Measurements from ENCODE around the gene SGPP2. TPM values are rescaled to one million over a fixed set of nuclear protein-coding genes. Genes with fewer than 3 reads are reported as not detected.

SGPP2 gene
- total RNA-seq, 1 donor from 2014 or later: 31.2 TPM

GRCh38 chr2:222490131-222490530 lies 65.8 kb downstream of the SGPP2 start:
- no peaks in the 10 kb centered on the region for H3K4me1 Mint-ChIP-seq (ENCODE audit: low read depth)
- H3K36me3 Mint-ChIP-seq (ENCODE audit: low read depth): peaks cover 11% of the 10 kb centered on the region
- H3K4me3 Mint-ChIP-seq: no peak overlapping the region
- no peak overlapping the region for H3K27ac Mint-ChIP-seq
- no peak for DNase-seq (ENCODE audit: low spot score)
- peaks cover 4% of the 10 kb centered on the region for H3K27me3 Mint-ChIP-seq (ENCODE audit: insufficient read depth)
- H3K9me3 Mint-ChIP-seq: peaks cover 7% of the 10 kb centered on the region
- intact Hi-C loops (cut with micrococcal nuclease): no loop called here

DNA sequence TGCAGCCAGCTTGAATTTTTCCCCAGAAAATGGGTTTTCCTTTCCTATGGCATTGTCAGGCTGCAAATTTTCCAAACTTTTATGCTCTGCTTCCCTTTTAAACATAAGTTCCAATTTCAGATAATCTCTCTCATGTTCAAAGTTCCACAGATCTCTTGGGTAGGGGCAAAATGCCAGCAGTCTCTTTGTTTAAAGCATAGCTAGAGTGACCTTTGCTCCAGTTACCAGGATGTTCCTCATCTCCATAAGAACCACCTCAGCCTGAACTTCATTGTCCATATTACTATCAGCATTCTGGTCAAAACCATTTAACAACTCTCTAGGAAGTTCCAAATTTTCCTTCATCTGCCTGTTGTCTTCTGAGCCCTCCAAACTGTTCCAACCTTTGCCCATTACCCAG lies 68.3 kb downstream of the SGPP2 start:
- H3K4me3 Mint-ChIP-seq: no peak overlapping the region
- DNase-seq (ENCODE audit: low spot score): no peak
- H3K36me3 Mint-ChIP-seq (ENCODE audit: low read depth): peaks cover 17% of the 10 kb centered on the region
- no peak overlapping the region for H3K27ac Mint-ChIP-seq
- intact Hi-C loops (cut with micrococcal nuclease): no loop called here
- no peaks in the 10 kb centered on the region for H3K4me1 Mint-ChIP-seq (ENCODE audit: low read depth)
- H3K9me3 Mint-ChIP-seq: peaks cover 7% of the 10 kb centered on the region
- H3K27me3 Mint-ChIP-seq (ENCODE audit: insufficient read depth): peaks cover 6% of the 10 kb centered on the region

DNA sequence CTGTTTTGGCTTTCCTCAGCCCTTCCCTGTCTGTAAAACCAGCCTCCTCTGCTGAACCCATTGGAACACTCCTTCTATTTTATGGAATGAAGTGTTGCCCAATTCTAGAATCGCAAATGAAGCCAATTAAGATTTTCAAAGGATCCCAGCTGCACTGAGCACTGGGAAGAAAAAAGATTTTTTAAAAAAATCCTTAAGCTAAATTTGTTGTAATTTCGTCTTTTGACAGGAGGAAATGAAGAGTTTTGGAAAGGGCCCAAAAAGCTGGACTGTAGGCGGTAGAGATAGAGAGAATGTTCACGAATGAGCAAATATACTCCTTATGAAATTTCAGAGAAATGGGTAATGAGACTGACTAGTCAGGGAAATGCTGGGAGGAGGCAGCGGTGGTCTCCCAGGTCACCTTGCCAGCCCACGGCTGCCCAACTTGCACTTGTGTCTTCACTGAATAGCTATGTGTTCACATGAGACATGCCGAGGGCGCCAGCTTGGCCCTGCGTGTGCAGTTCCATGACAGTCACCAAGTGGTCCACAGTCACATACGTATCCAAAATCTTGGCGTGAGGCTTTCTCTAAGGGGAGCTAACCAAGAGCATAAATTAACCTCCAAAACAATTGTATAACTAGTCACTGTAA lies 69.9 kb downstream of the SGPP2 start:
- no peak overlapping the region for H3K27ac Mint-ChIP-seq
- peaks cover 17% of the 10 kb centered on the region for H3K36me3 Mint-ChIP-seq (ENCODE audit: low read depth)
- H3K4me3 Mint-ChIP-seq: no peak overlapping the region
- DNase-seq (ENCODE audit: low spot score): no peak
- peaks cover 7% of the 10 kb centered on the region for H3K9me3 Mint-ChIP-seq
- peaks cover 4% of the 10 kb centered on the region for H3K27me3 Mint-ChIP-seq (ENCODE audit: insufficient read depth)
- intact Hi-C loops (cut with micrococcal nuclease): no loop called here
- no peaks in the 10 kb centered on the region for H3K4me1 Mint-ChIP-seq (ENCODE audit: low read depth)

DNA sequence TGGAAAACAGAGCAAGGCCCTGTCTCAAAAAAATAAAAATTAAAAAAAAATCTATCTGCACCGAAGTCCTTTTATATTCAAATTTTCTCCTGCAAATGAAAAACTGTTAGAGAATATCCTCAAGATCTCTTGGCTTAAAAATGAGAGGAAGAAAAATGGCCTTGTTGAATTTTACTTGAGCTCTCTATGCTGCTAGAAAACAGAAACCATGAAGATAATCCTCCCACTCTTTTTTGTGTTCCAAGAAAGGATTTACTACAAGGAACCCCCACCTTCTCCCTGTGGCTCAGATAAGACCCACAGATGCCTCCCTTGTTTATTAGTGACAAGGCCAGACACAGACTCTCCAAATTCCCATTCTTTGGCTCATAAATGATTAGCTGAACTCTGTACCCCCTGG lies 71.0 kb downstream of the SGPP2 start:
- intact Hi-C loops (cut with micrococcal nuclease): no loop called here
- Mint-ChIP-seq H3K9me3 (peaks cover 7% of the 10 kb centered on the region), H3K27ac (no peak overlapping the region), H3K27me3 (ENCODE audit: insufficient read depth) (peaks cover 4% of the 10 kb centered on the region), H3K4me3 (no peak overlapping the region), H3K4me1 (ENCODE audit: low read depth) (no peaks in the 10 kb centered on the region), H3K36me3 (ENCODE audit: low read depth) (peaks cover 17% of the 10 kb centered on the region)
- no peak for DNase-seq (ENCODE audit: low spot score)

GRCh38 chr2:222499226-222499625 lies 74.9 kb downstream of the SGPP2 start:
- Mint-ChIP-seq H3K36me3 (ENCODE audit: low read depth) (peaks cover 8% of the 10 kb centered on the region), H3K4me1 (ENCODE audit: low read depth) (peaks cover 2% of the 10 kb centered on the region), H3K4me3 (no peak overlapping the region), H3K27me3 (ENCODE audit: insufficient read depth) (peaks cover 2% of the 10 kb centered on the region), H3K9me3 (no peaks in the 10 kb centered on the region), H3K27ac (no peak overlapping the region)
- no peak for DNase-seq (ENCODE audit: low spot score)
- intact Hi-C loops (cut with micrococcal nuclease): no loop called here

DNA sequence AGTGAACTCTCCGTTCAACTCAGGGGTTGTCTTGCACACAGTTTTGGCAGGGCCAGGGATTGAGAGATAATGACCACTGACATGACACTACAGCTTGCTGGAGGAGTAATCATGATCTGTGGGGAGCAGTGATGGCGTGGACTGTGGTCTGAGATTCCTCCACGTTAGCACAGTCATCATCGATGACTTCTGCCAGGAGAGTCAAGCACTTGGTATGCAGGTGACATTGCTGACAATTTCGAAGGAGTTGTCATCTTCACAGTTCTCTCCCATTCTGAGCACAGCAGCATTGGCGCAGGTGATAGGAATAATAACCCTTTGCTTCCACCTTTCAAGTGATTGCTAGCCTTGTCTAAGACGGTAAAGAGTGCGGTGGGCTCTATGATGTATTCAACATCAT lies 79.8 kb downstream of the SGPP2 start:
- no peak overlapping the region for H3K4me3 Mint-ChIP-seq
- peaks cover 12% of the 10 kb centered on the region for H3K36me3 Mint-ChIP-seq (ENCODE audit: low read depth)
- H3K9me3 Mint-ChIP-seq: no peaks in the 10 kb centered on the region
- no peak for DNase-seq (ENCODE audit: low spot score)
- no peaks in the 10 kb centered on the region for H3K27me3 Mint-ChIP-seq (ENCODE audit: insufficient read depth)
- no peak overlapping the region for H3K27ac Mint-ChIP-seq
- intact Hi-C loops (cut with micrococcal nuclease): no loop called here
- H3K4me1 Mint-ChIP-seq (ENCODE audit: low read depth): peaks cover 11% of the 10 kb centered on the region

DNA sequence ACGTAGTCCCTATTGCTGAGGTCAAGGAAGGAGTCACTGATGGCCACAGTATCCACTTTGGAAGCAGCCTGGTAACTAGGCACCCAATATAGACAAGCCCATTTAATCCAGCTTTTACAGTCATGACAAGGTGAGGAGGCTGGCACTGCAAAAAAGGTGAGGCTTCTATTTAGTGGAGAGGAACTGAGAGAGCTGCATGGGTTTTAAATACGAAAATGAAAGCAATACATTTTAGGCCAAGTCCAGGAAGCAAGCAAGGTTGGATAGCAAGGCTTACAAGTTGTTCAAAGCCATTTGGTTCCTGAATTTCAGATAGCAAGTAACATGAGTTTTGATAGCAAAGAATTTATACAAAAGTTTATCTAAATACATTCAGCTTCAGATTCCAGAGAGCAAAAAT lies 80.4 kb downstream of the SGPP2 start:
- H3K36me3 Mint-ChIP-seq (ENCODE audit: low read depth): peaks cover 12% of the 10 kb centered on the region
- intact Hi-C loops (cut with micrococcal nuclease): no loop called here
- no peaks in the 10 kb centered on the region for H3K27me3 Mint-ChIP-seq (ENCODE audit: insufficient read depth)
- no peak for DNase-seq (ENCODE audit: low spot score)
- peaks cover 11% of the 10 kb centered on the region for H3K4me1 Mint-ChIP-seq (ENCODE audit: low read depth)
- no peak overlapping the region for H3K27ac Mint-ChIP-seq
- no peak overlapping the region for H3K4me3 Mint-ChIP-seq
- H3K9me3 Mint-ChIP-seq: no peaks in the 10 kb centered on the region

GRCh38 chr2:222506230-222506935 lies 82.0 kb downstream of the SGPP2 start:
- Mint-ChIP-seq H3K27me3 (ENCODE audit: insufficient read depth) (no peaks in the 10 kb centered on the region), H3K36me3 (ENCODE audit: low read depth) (peaks cover 12% of the 10 kb centered on the region), H3K4me1 (ENCODE audit: low read depth) (peaks cover 11% of the 10 kb centered on the region), H3K27ac (no peak overlapping the region), H3K9me3 (no peaks in the 10 kb centered on the region), H3K4me3 (no peak overlapping the region)
- intact Hi-C loops (cut with micrococcal nuclease): no loop called here
- DNase-seq (ENCODE audit: low spot score): no peak

- intact Hi-C loops (cut with micrococcal nuclease): no loop called here
- Mint-ChIP-seq H3K27ac (no peak overlapping the region), H3K9me3 (no peaks in the 10 kb centered on the region), H3K27me3 (ENCODE audit: insufficient read depth) (peaks cover 1% of the 10 kb centered on the region), H3K4me3 (no peak overlapping the region), H3K36me3 (ENCODE audit: low read depth) (peaks cover 7% of the 10 kb centered on the region), H3K4me1 (ENCODE audit: low read depth) (no peaks in the 10 kb centered on the region)
- DNase-seq (ENCODE audit: low spot score): no peak
Measured at GRCh38 chr2:222514901-222515300, 90.6 kb downstream of the SGPP2 start.

GRCh38 chr2:222518570-222519381 lies 94.4 kb downstream of the SGPP2 start:
- no peaks in the 10 kb centered on the region for H3K4me1 Mint-ChIP-seq (ENCODE audit: low read depth)
- peaks cover 5% of the 10 kb centered on the region for H3K36me3 Mint-ChIP-seq (ENCODE audit: low read depth)
- H3K9me3 Mint-ChIP-seq: no peaks in the 10 kb centered on the region
- DNase-seq (ENCODE audit: low spot score): no peak
- H3K27me3 Mint-ChIP-seq (ENCODE audit: insufficient read depth): peaks cover 1% of the 10 kb centered on the region
- intact Hi-C loops (cut with micrococcal nuclease): no loop called here
- H3K27ac Mint-ChIP-seq: no peak overlapping the region
- H3K4me3 Mint-ChIP-seq: no peak overlapping the region

DNA sequence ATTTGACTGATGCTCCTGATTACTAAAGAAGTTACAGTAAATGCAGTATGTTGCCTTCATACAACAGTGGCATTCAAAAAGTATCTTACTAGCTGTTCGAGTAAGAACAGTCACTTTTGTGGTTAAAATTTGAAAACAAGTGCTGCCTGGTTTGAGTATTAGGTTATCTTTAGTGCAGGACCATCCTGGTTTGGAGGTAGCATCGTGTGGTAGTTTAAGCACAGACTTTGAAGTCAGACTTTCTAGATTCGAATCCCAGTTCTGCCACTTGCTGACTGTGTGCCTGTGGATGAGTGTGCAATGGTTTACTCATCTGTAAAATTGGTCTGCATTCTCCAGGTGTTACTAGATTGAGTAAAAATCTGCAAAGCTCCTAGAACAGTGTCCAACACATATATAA lies 96.8 kb downstream of the SGPP2 start:
- Mint-ChIP-seq H3K27ac (no peak overlapping the region), H3K27me3 (ENCODE audit: insufficient read depth) (peaks cover 1% of the 10 kb centered on the region), H3K4me3 (no peak overlapping the region), H3K36me3 (ENCODE audit: low read depth) (peaks cover 8% of the 10 kb centered on the region), H3K4me1 (ENCODE audit: low read depth) (no peaks in the 10 kb centered on the region), H3K9me3 (no peaks in the 10 kb centered on the region)
- DNase-seq (ENCODE audit: low spot score): no peak
- intact Hi-C loops (cut with micrococcal nuclease): no loop called here

DNA sequence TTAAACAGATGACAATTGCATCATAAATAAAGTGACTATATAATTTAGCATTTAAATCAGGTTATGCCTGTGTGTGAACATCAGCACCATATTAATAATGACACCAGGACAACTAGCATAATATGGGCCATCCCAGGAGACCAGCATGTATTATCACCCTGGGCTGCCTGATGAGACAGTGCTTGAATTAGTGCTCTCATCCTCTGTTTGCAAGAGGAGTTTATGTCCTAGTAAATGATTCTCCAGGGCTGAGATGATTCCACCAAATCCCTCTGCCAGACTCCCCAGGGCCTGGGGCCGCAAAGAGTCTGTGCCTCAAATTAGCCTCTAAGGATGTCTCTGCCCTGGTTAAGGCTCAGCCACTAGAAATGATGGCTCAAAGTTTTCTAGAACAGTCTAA lies 97.7 kb downstream of the SGPP2 start:
- peaks cover 10% of the 10 kb centered on the region for H3K36me3 Mint-ChIP-seq (ENCODE audit: low read depth)
- H3K9me3 Mint-ChIP-seq: peaks cover 3% of the 10 kb centered on the region
- H3K27ac Mint-ChIP-seq: no peak overlapping the region
- peaks cover 1% of the 10 kb centered on the region for H3K27me3 Mint-ChIP-seq (ENCODE audit: insufficient read depth)
- intact Hi-C loops (cut with micrococcal nuclease): no loop called here
- no peak overlapping the region for H3K4me3 Mint-ChIP-seq
- no peak for DNase-seq (ENCODE audit: low spot score)
- no peaks in the 10 kb centered on the region for H3K4me1 Mint-ChIP-seq (ENCODE audit: low read depth)
